ENCODE measurements around the gene TBC1D14.

DNA sequence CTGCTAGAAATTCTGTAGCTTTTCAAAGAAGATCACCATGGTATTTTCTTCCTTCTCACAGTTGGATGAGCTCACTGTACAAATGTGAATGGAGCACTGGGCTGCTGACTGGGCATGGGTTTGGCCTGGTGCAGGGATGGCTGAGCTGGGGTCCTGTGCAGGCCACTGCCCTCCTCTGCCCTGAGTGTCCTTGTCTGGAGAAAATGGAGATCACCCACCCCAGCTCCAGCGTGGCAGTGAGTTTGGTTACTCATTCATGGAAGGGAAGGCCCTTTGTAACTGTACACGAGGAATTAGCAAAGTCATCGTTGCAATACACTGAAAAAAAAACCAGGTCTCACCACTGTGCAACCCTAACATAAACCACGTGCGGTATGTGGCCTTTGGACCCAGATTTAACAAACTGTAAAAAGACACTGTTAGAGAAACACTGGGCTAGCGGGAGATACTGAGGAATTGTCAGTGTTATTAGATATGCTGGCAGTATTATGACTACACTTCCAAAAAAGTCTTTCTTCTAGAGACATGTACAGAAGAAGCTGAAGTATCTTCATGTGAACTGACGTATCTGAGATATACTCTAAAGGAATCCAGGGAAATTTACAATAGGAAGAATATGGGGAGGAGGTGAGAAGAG, 16.1 kb upstream of the TBC1D14 start:
- no peak for TF ChIP-seq EZH2phosphoT487 (IDR thresholded peaks at IDR 0.05; ENCODE audit: low read depth)
- TF ChIP-seq, protein P1, sequence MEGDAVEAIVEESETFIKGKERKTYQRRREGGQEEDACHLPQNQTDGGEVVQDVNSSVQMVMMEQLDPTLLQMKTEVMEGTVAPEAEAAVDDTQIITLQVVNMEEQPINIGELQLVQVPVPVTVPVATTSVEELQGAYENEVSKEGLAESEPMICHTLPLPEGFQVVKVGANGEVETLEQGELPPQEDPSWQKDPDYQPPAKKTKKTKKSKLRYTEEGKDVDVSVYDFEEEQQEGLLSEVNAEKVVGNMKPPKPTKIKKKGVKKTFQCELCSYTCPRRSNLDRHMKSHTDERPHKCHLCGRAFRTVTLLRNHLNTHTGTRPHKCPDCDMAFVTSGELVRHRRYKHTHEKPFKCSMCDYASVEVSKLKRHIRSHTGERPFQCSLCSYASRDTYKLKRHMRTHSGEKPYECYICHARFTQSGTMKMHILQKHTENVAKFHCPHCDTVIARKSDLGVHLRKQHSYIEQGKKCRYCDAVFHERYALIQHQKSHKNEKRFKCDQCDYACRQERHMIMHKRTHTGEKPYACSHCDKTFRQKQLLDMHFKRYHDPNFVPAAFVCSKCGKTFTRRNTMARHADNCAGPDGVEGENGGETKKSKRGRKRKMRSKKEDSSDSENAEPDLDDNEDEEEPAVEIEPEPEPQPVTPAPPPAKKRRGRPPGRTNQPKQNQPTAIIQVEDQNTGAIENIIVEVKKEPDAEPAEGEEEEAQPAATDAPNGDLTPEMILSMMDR (IDR thresholded peaks at IDR 0.05; ENCODE audit: low read depth, low read length), result no peak
